Measurements from ENCODE around the gene RRAGA. TPM values are rescaled to one million over a fixed set of nuclear protein-coding genes. Genes with fewer than 3 reads are reported as not detected.

RRAGA gene
- total and polyA plus RNA-seq, 2 donors (not counting 3 experiments of a cell fraction or from before 2014, with no cell fraction given) = 81.2 to 88.3 TPM

DNA sequence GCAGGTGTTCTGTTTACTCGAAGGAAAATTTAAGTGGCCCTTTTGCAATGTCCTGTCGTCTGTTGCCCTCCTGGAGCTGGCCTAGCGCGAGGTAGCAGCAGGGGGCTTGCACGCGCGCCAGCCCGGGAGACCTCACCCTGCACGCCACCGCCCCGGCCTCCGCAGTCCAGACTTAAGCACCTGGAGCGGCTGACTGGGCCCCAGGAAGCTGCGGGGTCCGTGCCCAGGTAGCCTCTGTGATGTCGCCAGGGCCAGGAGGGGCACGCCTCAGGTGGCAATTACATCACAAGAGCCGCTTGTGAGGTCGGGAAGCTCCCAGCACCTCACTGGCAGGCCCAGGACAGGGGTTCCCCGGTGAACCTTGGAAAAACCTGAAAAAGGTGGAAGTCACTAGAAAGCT, 16.2 kb upstream of the RRAGA start, which contains the start of gene SAXO1:
Gene SAXO1 (minus strand): TSS at position 195 of the 400 bp plus-strand sequence. CDS start 301 bp downstream, outside the sequence.
- Histone ChIP-seq H2AFZ (ENCODE audit: low read depth, low read length) (no peak within 1 kb of the TSS), H4K20me1 (replicated peaks; ENCODE audit: control insufficient read depth, extremely low read depth, insufficient read depth, low read length) (no peaks in the 10 kb centered on the region), H3K4me2 (ENCODE audit: insufficient read depth, low read length) (no peak within 1 kb of the TSS), H3K9ac (replicated peaks; ENCODE audit: extremely low read depth, insufficient read depth, low read length) (no peak within 1 kb of the TSS), H3K9me1 (replicated peaks; ENCODE audit: control insufficient read depth, extremely low read depth, insufficient read depth, low read length) (no peaks in the 10 kb centered on the region), H3K4me3 (replicated peaks in 1 of 3; ENCODE audit: insufficient read depth in 1 of 3, low read depth in 1 of 3, low read length in 3 of 3) (no peak within 1 kb of the TSS), H3K27me3 (ENCODE audit: control insufficient read depth in 2 of 2, insufficient read depth in 2 of 2, low read length in 2 of 2) (peaks cover 0 to 2% of the 10 kb centered on the region in 2 experiments), H3K9me3 (replicated peaks; ENCODE audit: control insufficient read depth, insufficient read depth, low read length) (no peaks in the 10 kb centered on the region), H3K79me2 (ENCODE audit: control insufficient read depth, insufficient read depth, low read length) (no peaks in the 10 kb centered on the region), H3K4me1 (ENCODE audit: control insufficient read depth, extremely low read depth, insufficient read depth, low read length) (no peaks in the 10 kb centered on the region), H3K27ac (ENCODE audit: insufficient read depth, low read depth, low read length) (no peak within 1 kb of the TSS), H3K36me3 (ENCODE audit: control insufficient read depth in 2 of 2, extremely low read depth in 1 of 2, insufficient read depth in 2 of 2, low read length in 2 of 2) (no peaks in the 10 kb centered on the region)
- ChIA-PET CTCF (interaction anchor here (1.3 to 1.8 kb wide), 2 partner anchors 141 to 1222 kb away, joined by 3 to 5 read pairs; no protein-coding TSS in a partner anchor), POLR2A (no interaction called here)
- TF ChIP-seq, protein P1, sequence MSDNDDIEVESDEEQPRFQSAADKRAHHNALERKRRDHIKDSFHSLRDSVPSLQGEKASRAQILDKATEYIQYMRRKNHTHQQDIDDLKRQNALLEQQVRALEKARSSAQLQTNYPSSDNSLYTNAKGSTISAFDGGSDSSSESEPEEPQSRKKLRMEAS (IDR thresholded peaks at IDR 0.05; ENCODE audit: insufficient read depth, insufficient read length) = no peak
- TF ChIP-seq GATA2 (IDR thresholded peaks at IDR 0.05; ENCODE audit: insufficient read depth, insufficient read length, low read depth, low read length) (no peak), POLR2AphosphoS5 (IDR thresholded peaks at IDR 0.05; ENCODE audit: insufficient read depth, low read depth, low read length) (no peak), CTCF (IDR thresholded peaks at IDR 0.05; ENCODE audit: extremely low read depth in 1 of 2, insufficient read depth in 1 of 2, low read depth in 1 of 2, low read length in 2 of 2) (no peak), POLR2A (IDR thresholded peaks at IDR 0.05; ENCODE audit: low read depth, low read length) (no peak), MYC (IDR thresholded peaks at IDR 0.05; ENCODE audit: low read depth, low read length) (no peak), EZH2 (IDR thresholded peaks at IDR 0.05; ENCODE audit: borderline replicate concordance, low read depth, low read length, severe bottlenecking) (no peak), FOS (IDR thresholded peaks at IDR 0.05; ENCODE audit: borderline replicate concordance, insufficient read depth, low read length) (no peak), JUN (IDR thresholded peaks at IDR 0.05; ENCODE audit: borderline replicate concordance, insufficient read depth, insufficient read length, low read depth) (no peak)
- DNase-seq (ENCODE audit: low read depth, low spot score) (no peak), FAIRE-seq (no peak)
- BruUV-seq (replicated peaks) = no TSS peak
- intact Hi-C loops (cut with micrococcal nuclease) (no loop called here), dilution Hi-C loops (cut with MboI; ENCODE audit: extremely low pct_ligation_motif_present, low sequenced_read_pairs) (no loop called here)
